Medulla oblongata (tissue), 1 donor: ENCODE results near the gene HAUS7.

Source experiments
- DNase-seq: peaks from one replicate; pipeline ENCODE4 v3.0.0-alpha.2; 2015; ENCODE audit errors: extremely low spot score

Gene HAUS7

GRCh38 chrX:153477364-153477857, 7.0 kb upstream of the HAUS7 start:
- DNase-seq, result no peak

DNA sequence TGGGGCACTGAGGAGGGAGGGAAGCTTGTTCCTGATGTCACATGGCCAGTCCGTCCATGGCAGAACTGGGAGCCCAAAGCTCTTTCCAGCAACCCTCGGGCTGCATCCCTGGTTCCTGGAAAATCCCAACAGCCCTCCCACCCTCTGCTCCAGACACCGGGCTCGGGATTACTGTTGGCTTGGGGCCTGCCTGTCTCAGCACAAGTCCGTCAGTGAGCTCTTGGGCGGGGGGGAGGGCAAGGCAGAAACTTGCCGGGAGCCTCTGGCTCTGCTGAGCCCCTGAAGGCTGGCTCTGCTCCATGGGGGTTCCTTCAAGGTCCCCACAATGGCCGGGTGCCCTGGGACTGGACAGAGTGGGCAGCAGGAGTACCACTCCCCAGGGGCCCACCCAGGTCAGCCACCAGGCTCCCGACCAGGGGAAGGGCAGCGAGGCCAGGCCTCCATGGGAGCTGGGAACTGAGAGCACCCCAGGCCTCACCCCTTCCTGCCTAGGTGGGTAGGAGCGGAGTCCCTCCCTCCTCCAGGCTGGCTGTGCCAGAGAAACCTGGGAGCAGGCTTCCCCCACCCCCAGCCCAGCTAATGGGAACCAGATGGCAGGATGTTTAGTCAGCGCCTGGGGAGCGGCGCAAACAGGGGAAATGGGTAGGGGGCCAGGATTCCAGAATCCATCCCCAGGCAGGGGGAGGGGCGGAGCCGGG, 6.4 kb upstream of the HAUS7 start:
- no peak for DNase-seq

GRCh38 chrX:153475751-153476281, 5.4 kb upstream of the HAUS7 start:
- no peak for DNase-seq

- no peak for DNase-seq
These were observed 4.9 kb upstream of the HAUS7 start for GRCh38 chrX:153475271-153475670.

GRCh38 chrX:153474718-153475117, 4.3 kb upstream of the HAUS7 start:
- DNase-seq, result peak; percentile 23

DNA sequence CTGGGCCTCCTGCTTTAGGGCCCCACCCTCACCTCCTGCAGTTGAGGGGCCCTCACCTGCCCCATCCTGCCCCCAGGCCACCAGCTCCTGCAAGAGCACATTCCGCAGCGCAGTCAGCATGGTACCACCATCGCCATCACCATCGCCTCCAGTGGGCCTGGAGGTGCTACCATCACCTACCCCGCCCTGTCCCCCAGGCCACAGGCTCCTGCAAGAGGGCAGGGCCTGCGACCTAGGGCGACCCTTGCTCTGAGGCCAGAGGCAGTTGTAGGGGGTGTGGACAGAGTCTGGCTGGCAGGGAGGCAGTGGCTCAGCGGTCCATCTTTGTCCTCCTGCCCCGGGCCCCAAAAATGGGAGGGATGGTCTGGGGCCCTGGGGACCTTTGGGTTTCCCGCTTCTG, 3.9 kb upstream of the HAUS7 start:
- no peak for DNase-seq

GRCh38 chrX:153473126-153473525, 2.8 kb upstream of the HAUS7 start:
- no peak for DNase-seq

GRCh38 chrX:153471663-153472280, 1.4 kb upstream of the HAUS7 start:
- DNase-seq, result no peak

GRCh38 chrX:153469811-153470410, 465 bp downstream of the HAUS7 start:
- no peak for DNase-seq

DNA sequence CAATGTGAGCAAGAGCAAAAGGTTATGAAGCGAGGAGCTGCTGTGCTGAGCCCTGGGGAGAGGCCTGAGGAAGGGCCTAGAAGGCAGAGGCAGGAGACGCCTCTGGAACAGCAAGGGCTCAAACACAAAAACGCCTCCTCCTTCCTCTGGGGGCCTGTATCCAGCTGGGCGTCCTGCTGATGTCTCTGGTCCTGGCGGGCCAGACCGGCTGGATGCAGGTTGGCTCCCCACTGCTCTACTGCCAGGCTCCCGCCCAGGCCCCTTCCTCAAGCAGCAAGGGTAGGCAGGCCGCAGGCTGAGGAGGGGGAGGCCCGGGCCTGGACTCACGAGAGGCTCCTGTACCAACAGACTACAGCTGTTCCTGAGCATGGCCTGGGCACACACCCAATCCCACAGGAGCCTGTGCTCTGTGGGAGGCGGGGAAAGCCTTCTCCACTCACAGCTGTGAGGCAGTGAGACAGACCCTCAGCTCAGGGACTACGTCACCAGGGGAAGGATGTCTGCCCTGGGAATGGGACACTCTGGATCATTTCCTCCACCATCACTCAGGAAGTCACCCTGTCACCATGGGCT, 2.3 kb downstream of the HAUS7 start:
- DNase-seq, result no peak

- no peak for DNase-seq
These were observed 4.5 kb downstream of the HAUS7 start for GRCh38 chrX:153465691-153466380.

DNA sequence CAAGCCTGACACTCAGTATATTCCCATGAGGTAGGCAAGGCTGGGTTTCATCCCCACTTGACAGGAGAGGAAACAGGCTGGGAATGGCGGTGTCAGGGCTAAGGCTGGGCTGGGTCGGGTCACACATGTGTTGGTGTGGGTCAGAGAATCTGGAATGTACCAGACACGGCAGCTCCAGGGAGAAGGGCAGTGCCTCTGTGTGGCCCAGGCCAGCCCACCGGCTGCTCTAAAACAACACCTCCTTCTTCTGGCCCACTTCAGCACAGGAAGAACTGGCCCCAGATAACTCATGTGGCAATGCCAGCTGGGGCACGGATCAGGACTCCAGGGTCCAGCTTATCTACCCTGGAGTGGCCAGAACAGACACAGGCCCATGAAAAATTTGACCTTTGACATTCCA, 6.3 kb downstream of the HAUS7 start:
- no peak for DNase-seq

DNA sequence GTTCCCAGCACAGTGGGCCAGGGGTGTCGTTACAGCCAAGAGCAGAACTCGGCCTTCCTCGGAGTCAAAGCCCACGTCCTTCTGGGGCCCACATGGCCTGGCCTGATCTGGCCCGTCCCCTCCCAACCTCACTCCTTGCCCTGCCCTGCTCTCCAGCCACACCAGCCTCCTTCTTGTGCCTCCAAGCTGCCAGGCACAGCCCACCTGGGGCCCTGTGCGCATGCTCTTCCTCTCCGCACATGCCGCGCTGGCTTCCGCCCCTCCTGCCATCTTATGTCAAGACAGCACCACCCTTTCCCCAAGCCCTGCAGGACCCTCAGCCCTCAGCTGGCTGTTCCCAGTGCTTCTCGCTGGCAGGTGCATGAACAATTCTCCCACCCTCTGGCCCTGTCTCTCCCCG, 6.8 kb downstream of the HAUS7 start:
- no peak for DNase-seq

- DNase-seq, result no peak
These were observed 7.3 kb downstream of the HAUS7 start for GRCh38 chrX:153463031-153463430.

- DNase-seq, result no peak
These were observed 8.1 kb downstream of the HAUS7 start for GRCh38 chrX:153462291-153462690.

DNA sequence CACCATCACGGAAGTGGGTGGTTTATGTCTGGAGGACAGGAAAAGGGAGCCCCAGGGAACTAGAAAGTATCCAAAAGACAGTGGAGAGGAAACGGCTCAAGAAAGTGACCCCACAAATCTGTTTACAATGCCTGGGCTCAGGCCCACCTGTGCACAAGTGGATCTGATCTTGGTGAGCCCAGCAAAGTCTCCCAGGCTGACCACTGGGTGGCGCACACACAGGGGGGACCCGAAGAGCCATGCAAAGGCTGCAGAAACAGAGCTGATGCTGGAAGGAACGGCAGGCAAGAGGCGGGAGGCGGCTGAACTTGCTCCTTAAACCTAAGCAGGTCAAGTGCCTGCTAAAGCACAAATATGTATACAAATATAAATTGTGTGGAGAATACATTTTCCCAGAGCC, 9.6 kb downstream of the HAUS7 start:
- peak; percentile 27 for DNase-seq

DNA sequence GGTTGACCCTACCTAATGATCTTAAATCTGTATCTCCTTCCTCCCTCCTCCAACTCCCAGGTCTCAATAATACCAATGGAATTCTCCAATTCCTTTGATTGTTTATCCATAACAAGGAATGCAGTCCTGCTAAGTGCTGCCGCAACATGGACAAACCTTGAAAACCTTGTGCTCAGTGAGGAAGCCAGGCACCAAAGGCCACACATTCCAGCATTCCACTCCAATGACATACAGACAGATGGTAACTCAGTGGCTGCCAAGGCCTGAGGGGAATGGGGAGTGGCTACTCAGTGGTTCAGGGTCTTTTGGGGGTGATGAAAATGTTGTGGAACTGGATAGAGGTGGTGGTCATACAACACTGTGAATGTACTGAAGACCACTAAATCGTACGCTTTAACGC, 10.4 kb downstream of the HAUS7 start:
- no peak for DNase-seq

GRCh38 chrX:153458476-153458875, 11.9 kb downstream of the HAUS7 start:
- no peak for DNase-seq

DNA sequence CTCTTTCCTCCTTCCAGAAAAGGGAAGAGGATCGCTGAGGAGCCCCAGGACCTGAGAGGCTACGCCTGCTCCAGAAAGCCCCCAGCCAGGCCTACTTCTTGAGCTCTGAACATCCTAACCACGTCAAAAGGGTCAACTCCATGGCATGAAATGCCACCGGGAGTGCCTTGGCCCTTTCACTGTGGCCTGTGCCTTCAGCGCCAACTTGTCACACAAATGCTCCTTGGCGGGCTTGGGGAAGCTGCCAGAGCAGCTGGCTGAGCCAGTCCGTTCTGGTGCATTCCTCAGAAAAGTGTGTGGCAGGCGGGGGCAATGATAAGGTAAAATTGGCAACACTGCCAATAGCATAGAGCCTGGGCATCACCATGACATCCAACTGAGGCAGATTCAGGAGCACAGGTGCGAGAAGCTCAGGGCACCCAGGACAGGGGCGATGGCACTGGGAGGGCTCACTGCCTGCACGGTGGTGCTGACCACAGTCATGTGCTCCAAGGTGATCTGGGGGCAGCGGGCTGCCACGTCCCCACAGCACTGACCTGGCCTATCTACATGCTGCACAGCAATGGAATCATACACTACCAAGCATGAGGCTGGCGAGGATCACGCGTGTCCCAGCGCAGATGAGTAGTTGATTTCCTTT, 12.4 kb downstream of the HAUS7 start:
- no peak for DNase-seq

GRCh38 chrX:153457136-153457825, 13.1 kb downstream of the HAUS7 start:
- no peak for DNase-seq

DNA sequence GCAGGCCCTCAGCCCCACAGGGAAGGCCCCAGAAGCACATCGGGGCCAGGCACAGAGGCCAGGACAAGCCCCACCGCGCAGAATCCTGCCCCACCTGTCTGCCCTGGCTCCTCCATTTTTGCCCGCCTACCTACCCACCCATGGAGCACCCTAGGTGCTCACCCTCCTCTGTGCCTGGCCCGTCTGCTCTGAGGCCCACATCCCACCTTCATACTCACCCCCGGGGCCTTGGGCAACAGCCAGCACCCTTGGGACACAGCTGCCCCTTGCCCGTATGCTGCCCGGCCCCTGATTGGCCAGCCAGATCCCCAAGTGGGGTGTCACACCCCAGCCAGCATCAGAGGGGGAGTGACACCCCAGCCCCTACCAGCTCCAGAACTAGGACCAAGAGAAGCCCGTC, 13.7 kb downstream of the HAUS7 start:
- no peak for DNase-seq
